ENCODE data around the gene COL18A1.

Gene COL18A1

DNA sequence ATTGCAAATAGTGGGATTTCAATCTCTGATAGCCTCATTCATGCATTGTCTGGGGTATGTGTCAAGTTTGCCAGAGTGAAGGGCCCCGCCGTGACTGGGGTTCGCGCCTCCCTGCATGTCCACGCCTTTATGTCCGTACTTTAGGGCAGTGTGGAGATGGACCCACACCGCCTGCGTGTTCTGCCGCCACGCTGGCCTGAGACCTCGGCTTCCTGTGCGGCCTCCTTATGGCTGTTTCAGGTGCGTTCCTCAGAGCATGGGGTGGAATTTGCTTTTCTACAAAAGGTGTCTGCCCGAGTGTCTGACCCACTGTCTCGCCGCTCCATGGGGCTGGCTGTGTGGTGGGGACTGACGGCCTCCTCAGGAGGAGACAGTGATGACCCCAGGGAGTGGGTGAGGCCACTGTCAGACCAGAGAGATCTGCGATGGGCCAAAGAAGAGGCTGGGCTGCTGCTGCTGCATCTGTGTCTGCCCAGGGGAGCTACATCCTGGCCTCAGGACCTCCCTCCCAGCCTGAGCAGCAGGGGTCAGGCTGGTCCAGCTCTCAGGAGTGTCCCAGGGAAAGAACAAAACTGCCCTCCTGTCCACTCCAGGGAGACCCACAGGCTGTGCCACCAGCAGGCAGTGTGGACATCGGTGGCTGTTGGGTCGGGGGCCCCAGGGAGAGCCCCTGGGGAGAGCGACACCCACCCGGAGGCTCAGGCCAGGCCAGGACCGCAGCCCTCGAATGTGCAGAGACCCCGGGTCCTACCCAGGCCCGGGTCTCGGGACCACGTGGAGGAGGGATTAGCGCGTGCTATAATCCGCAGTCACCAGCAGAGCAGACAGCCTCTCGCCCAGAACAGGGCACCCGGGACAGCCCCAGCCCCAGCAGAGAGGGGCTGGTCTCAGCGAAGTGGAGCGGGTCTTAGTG, 147.1 kb downstream of the COL18A1 start:
- in situ Hi-C loops (cut with HindIII; ENCODE audit: low sequenced_read_pairs) = loop anchor here (25.0 kb wide), 1 partner anchor 215 kb away; no protein-coding TSS in a partner anchor

DNA sequence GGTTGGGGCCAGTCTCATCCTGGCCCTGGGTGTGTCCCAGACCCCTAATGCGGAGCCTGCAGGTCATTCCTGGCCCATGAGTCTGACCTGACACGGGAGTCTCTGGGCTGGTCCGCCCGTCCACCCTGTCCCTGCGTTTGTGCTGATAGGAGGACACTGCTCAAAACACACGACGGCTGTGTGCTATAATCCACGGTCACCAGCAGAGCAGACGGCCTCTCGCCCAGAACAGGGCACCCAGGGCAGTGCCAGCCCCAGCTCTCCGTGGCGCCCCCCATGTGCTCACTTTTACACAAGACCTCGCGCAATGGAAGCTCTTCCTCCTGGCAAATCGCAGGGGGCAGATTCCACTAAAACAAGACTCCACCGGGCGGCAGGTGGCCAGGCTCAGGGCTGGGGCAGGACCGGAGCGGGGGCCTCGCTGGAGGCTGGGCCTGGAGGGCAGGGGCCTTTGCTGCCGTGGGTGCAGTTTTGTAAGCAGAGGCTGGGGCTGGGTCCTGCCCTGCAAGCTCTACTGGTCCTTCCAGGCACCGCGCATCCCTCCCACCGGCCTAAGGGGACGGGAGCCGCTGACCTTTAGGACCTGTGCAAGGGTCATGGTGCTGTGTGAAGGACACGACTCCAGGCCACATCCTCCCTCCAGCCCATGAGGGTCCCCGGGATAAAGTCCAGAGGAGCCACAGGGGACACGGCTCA, 147.9 kb downstream of the COL18A1 start:
- in situ Hi-C loops (cut with HindIII; ENCODE audit: low sequenced_read_pairs) = loop anchor here (25.0 kb wide), 1 partner anchor 216 kb away; no protein-coding TSS in a partner anchor

DNA sequence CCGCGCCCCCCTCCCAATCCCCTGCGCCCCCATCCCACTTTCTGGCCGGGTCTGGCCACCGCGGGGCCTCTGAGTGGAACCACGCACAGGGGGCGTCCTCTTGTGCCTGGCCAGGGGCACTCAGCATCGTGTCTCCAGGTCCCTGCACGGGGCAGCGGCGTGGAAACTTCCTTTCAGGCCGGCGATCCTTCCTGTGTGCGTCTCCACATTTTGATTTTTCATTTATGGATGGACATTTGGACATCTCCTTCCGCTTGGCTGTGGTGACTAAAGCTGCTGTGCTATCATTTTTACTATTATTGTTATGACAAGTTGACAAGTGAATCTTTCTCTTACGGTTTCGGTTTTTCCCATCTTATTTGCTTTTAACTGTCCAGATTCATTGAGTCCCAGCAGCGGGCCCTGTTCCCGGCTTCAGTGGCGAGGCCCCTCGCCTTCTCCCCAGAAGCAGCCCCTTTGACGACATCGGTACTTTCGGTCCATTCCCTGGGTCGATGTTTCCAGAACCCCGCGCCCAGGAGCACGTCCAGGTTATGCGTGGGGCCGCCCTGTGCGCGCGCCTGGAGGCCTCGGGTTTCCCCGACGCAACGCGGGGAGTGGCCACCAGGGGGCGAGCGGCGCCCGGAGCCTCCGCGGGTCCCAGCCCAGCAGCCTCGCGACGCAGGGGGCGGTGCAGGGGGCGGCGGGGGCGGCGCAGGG, 149.7 kb downstream of the COL18A1 start:
- in situ Hi-C loops (cut with HindIII; ENCODE audit: low sequenced_read_pairs) = loop anchor here (25.0 kb wide), 1 partner anchor 217 kb away; no protein-coding TSS in a partner anchor

- in situ Hi-C loops (cut with HindIII; ENCODE audit: low sequenced_read_pairs) = loop anchor here (25.0 kb wide), 1 partner anchor 218 kb away; no protein-coding TSS in a partner anchor
These were observed 150.2 kb downstream of the COL18A1 start for GRCh38 chr21:45555251-45555556.

DNA sequence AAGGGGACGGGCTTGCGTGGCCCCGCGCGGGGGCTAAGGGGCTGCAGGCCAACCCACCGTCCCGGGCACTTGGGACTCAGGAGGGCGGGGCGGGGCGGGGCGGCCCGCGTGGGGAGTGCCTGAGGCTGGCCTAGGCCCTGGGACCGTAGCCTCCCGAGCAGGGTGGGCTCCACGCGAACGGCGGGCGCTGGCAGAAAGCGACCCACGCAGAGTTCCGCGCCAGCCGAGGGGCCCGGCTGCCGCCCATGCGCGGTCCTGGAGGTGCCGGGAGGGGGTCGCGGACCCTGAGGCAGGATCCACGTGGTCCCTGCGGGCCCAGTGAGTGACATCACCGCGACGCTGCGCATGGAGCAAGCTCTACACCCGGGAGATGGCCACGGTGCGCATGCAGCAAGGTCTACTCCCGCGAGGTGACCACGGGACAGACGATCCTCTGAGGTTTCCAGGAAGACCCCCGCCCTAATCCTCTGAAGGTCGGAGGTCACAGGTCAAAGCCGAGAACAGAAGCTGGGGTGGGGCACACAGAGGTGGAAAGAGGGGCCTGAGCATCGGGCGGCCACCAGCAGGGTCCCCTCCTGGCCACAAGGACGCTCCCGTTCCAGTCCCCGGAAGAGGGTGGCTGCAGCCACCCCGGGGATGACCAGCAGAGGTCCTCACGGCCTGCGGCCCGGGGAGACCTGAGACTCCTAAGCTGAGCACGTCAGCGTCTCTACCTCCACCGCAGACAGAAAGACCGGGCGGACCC, 150.8 kb downstream of the COL18A1 start:
- in situ Hi-C loops (cut with HindIII; ENCODE audit: low sequenced_read_pairs) = loop anchor here (25.0 kb wide), 1 partner anchor 218 kb away; no protein-coding TSS in a partner anchor

GRCh38 chr21:45556302-45556644, 151.3 kb downstream of the COL18A1 start:
- in situ Hi-C loops (cut with HindIII; ENCODE audit: low sequenced_read_pairs) = loop anchor here (25.0 kb wide), 1 partner anchor 219 kb away; no protein-coding TSS in a partner anchor

DNA sequence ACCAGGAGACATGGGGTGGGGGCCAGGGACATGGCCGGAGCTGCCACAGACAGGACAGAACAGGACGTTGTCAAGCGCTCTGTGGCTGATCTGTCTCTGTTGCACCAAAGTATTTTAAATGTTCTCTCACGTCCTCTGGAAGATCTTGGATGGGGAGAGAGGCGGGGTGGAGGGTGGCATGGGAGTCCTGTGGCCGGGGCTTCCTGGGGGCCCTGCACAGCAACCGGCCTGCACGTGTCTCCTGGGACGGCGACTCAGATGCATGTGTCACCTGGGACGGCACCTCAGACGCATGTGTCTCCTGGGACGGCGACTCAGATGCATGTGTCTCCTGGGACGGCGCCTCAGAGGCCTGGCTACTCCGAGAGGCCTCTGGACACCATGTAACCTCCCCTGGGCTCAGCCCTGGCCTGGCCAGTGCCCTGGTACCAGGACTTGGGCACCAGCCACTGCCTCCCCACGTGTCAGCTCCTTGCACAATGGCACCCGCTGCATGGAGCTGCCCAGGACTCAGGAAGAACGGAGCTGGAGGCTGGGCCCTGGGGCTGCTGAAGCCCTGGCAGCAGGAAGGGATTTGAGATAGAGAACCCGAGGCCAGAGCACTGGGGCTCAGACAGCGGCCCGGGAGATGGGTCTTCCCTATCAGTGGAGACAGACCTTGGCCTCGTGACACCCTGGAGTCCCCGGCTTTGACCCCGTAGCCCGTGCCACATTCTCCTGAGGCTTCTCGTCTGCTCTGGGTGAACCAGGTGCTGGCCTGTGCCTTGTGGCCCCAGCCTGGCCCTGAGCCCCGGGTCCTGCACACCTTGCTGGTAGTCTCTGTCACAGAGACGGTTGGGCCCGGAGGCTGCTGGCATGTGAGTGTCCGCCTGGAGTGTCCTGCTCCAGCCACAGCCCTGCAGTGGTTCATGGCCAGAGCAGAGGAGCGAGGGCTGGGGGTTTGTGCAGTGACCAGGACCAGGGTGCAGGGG, 152.0 kb downstream of the COL18A1 start:
- in situ Hi-C loops (cut with HindIII; ENCODE audit: low sequenced_read_pairs) = loop anchor here (25.0 kb wide), 1 partner anchor 220 kb away; no protein-coding TSS in a partner anchor

GRCh38 chr21:45557616-45558043, 152.7 kb downstream of the COL18A1 start:
- in situ Hi-C loops (cut with HindIII; ENCODE audit: low sequenced_read_pairs) = loop anchor here (25.0 kb wide), 1 partner anchor 220 kb away; no protein-coding TSS in a partner anchor

DNA sequence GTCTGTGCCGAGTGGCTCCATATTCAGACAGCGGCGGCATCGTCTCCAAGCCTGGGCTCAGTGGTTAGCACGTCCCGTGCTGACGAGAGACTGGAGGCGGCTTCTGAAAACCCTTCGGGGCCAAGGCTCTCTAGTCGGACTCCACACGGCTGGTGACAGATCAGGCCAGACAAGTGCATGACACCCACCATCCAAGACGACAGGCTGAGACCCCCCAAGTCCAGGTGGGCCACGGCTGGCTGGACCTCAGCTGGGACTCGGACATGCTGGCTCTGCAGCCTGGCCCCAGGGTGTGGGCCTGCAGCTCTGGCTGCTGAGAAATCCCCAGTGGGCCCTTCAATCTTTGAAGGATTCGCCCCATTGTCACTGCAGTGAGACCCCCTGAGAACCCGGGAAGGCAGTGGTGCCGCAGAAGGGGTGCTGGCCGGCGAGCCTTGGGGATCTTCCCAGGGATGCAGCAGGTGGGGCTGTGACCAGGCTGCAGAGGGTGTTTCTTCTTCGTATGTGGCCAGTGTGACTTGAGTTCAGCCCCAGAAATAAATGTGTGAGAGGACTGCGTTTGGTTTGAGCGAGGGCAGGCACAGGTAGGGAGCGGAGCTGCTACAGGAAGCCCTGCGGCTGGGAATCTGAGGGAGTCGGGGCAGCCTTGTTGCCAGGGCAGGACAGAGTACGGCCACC, 153.2 kb downstream of the COL18A1 start:
- in situ Hi-C loops (cut with HindIII; ENCODE audit: low sequenced_read_pairs) = loop anchor here (25.0 kb wide), 1 partner anchor 221 kb away; no protein-coding TSS in a partner anchor

- in situ Hi-C loops (cut with HindIII; ENCODE audit: low sequenced_read_pairs) = loop anchor here (25.0 kb wide), 1 partner anchor 222 kb away; no protein-coding TSS in a partner anchor
These were observed 154.5 kb downstream of the COL18A1 start for GRCh38 chr21:45559216-45560105.

DNA sequence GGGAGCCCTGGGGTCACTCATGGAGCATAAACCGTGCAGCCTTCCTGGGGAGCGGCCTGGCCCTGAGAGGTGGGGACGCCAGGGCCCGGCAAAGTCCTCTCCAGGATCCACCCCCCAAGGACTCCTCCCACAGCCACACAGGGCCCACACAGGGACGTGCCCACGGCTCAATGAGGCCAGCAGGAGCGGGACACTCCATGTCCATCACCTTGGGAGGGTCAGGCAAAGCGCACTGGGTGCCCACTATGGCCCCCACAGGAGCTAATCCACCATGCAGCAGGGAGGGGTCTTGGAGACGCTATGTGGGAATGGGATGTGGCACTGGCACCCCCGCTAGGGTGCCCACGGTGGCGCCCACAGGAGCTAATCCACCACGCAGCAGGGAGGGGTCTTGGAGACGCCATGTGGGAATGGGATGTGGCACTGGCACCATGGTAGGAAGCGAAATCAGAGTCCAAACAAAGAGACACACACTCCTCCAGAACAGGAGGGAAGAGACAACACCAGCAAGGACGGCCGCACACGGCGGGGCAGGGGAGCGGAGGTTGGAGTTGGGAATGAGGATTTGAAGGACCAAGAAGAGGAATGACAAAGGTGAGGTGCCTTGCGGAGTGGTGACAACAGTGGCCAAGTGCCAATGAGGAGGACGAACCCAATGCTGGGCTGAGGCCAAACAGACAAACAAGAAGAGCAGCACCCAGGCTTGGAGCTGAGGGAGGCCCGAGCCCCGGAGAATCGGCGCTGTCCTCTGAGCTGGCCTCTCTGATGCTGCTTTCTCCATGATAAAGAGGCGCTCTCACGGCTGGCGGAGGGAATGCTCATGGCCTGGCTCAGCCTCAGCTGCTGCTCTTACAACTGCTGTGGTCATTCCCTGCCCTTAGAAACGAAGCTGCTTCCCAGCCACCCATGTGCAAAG, 155.4 kb downstream of the COL18A1 start:
- in situ Hi-C loops (cut with HindIII; ENCODE audit: low sequenced_read_pairs) = loop anchor here (25.0 kb wide), 1 partner anchor 223 kb away; no protein-coding TSS in a partner anchor

DNA sequence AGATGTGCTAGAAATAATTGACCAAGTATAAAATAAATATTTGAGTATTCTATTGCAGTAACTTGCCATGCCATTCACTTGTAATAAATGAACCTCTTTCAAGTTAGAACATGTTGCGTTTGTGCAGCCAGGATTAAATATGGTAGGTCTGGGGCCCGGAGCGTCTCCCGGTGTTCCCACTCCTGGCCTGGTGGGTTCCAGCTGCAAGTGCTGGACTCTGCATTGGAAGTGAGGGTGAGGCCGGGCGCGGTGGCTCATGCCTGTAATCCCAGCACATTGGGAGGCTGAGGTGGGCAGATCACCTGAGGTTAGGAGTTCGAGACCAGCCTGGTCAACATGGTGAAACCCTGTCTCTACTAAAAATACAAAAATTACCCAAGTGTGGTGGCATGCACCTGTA, 156.3 kb downstream of the COL18A1 start:
- in situ Hi-C loops (cut with HindIII; ENCODE audit: low sequenced_read_pairs) = loop anchor here (25.0 kb wide), 1 partner anchor 224 kb away; no protein-coding TSS in a partner anchor

DNA sequence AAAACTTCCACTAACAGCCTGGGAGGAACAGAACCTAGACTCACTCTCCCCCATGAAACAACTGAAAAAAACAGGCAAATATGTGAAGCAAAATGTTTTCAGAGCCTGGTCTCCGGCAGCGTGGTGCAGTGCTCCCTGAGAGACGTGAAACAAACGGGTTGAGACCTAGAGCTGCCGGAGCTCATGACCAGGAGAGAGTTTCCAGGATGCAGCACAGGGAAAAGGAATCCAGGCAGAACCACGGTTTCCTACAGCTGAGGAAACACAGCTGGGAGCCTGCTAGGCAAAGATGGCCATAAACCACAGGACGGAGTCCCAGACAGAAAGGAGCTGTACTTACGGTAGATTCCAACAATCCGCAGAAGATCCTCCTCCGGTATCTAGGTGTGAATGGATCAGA, 157.4 kb downstream of the COL18A1 start:
- in situ Hi-C loops (cut with HindIII; ENCODE audit: low sequenced_read_pairs) = loop anchor here (25.0 kb wide), 1 partner anchor 225 kb away; no protein-coding TSS in a partner anchor

- in situ Hi-C loops (cut with HindIII; ENCODE audit: low sequenced_read_pairs) = loop anchor here (25.0 kb wide), 1 partner anchor 226 kb away; no protein-coding TSS in a partner anchor
These were observed 158.0 kb downstream of the COL18A1 start for GRCh38 chr21:45562965-45563364.

Data from DLD1 (cell line).